Measurements from ENCODE around the gene IMMP2L.

- TF ChIP-seq FOXM1 (IDR thresholded peaks at IDR 0.05; ENCODE audit: borderline replicate concordance) (no peak), ELF4 (IDR thresholded peaks at IDR 0.05) (no peak), ZNF384 (IDR thresholded peaks at IDR 0.05) (no peak), LEF1 (IDR thresholded peaks at IDR 0.05; ENCODE audit: borderline replicate concordance) (no peak), SP1 (IDR thresholded peaks at IDR 0.05) (no peak), TARDBP (IDR thresholded peaks at IDR 0.05) (no peak), HDGF (IDR thresholded peaks at IDR 0.05; ENCODE audit: borderline replicate concordance) (no peak)
These were observed 232.7 kb downstream of the IMMP2L start for GRCh38 chr7:111329367-111330234.
